Mesenchymal stem cell (in vitro differentiated cells and primary cell): ENCODE results near the gene CYP27B1.
"Not testable (repeated sequence)": the region's sequence is repeated elsewhere in the genome, so short reads cannot be mapped to it uniquely, and the experiment has no call there.

ENCODE experiments used
- DNase-seq: peaks from one replicate; pipeline ENCODE4 v3.0.0-alpha.2; 2013
- H2AFZ ChIP-seq: one replicate; pipeline ENCODE4 v1.6.1; 2013; ENCODE audit warnings: low read depth, mild to moderate bottlenecking, control low read depth, inconsistent platforms, low read length, moderate library complexity
- H2AK5ac ChIP-seq: 2 replicates; pipeline ENCODE4 v1.6.1; 2013; ENCODE audit warnings: low read length, moderate library complexity, mild to moderate bottlenecking, inconsistent platforms; ENCODE audit not compliant: severe bottlenecking
- H2BK120ac ChIP-seq: one replicate; pipeline ENCODE4 v1.6.1; 2013; ENCODE audit warnings: low read depth, mild to moderate bottlenecking, inconsistent platforms, low read length, moderate library complexity
- H2BK12ac ChIP-seq, 2 experiments: one replicate each; pipeline ENCODE4 v1.6.1; 2013; ENCODE audit warnings: inconsistent platforms in 2 of 2, low read length in 2 of 2, mild to moderate bottlenecking in 2 of 2, moderate library complexity in 2 of 2, control low read depth in 1 of 2
- H2BK15ac ChIP-seq: one replicate; pipeline ENCODE4 v1.6.1; 2013; ENCODE audit warnings: mild to moderate bottlenecking, low read depth, inconsistent platforms; ENCODE audit not compliant: poor library complexity, severe bottlenecking
- H2BK5ac ChIP-seq: 2 replicates; pipeline ENCODE4 v1.6.1; 2013; ENCODE audit warnings: low read depth, mild to moderate bottlenecking, low read length, control low read depth, inconsistent platforms; ENCODE audit not compliant: poor library complexity, severe bottlenecking
- H3K14ac ChIP-seq, 2 experiments: one replicate each; pipeline ENCODE4 v1.6.1; 2013; ENCODE audit warnings: inconsistent platforms in 2 of 2, low read length in 2 of 2, control low read depth in 1 of 2, mild to moderate bottlenecking in 1 of 2, moderate library complexity in 1 of 2
- H3K18ac ChIP-seq, 2 experiments: one replicate each; pipeline ENCODE4 v1.6.1; 2013; ENCODE audit warnings: inconsistent platforms in 2 of 2, low read length in 2 of 2, control low read depth in 1 of 2, low read depth in 1 of 2, mild to moderate bottlenecking in 1 of 2
- H3K23ac ChIP-seq, 2 experiments: one replicate each; pipeline ENCODE4 v1.6.1; 2013; ENCODE audit warnings: inconsistent platforms in 2 of 2, low read length in 2 of 2, mild to moderate bottlenecking in 2 of 2, moderate library complexity in 2 of 2, control low read depth in 1 of 2
- H3K27ac ChIP-seq: 2 replicates; pipeline ENCODE4 v1.5.1; 2013; ENCODE audit warnings: mild to moderate bottlenecking, moderate library complexity, low read length, control low read depth, inconsistent platforms; ENCODE audit not compliant: poor library complexity, severe bottlenecking
- H3K27me3 ChIP-seq, 2 experiments: 2 replicates each; pipeline versions ENCODE4 v1.6.1 to v1.7.0; 2013; ENCODE audit warnings: low read length in 2 of 2, mild to moderate bottlenecking in 2 of 2, moderate library complexity in 2 of 2, control low read depth in 1 of 2, inconsistent platforms in 1 of 2; ENCODE audit not compliant: control insufficient read depth in 1 of 2, insufficient read depth in 1 of 2
- H3K36me3 ChIP-seq, 2 experiments: 2 replicates each; pipeline versions ENCODE4 v1.6.1 to v1.7.0; 2013; ENCODE audit warnings: low read length in 2 of 2, control low read depth in 1 of 2, inconsistent platforms in 1 of 2, low read depth in 1 of 2, mild to moderate bottlenecking in 1 of 2; ENCODE audit not compliant: insufficient read depth in 2 of 2, control insufficient read depth in 1 of 2
- H3K4ac ChIP-seq, 2 experiments: one replicate each; pipeline ENCODE4 v1.6.1; 2013; ENCODE audit warnings: inconsistent platforms in 2 of 2, low read length in 2 of 2, mild to moderate bottlenecking in 2 of 2, moderate library complexity in 2 of 2, control low read depth in 1 of 2, low read depth in 1 of 2
- H3K4me1 ChIP-seq: 2 replicates; pipeline ENCODE4 v1.6.1; 2013; ENCODE audit warnings: low read depth, low read length, control low read depth; ENCODE audit not compliant: control insufficient read depth, insufficient read depth
- H3K4me2 ChIP-seq: 2 replicates; pipeline ENCODE4 v1.6.1; 2013; ENCODE audit warnings: low read length, mild to moderate bottlenecking, inconsistent platforms; ENCODE audit not compliant: poor library complexity, severe bottlenecking
- H3K4me3 ChIP-seq, 2 experiments: 2 replicates each; pipeline versions ENCODE4 v1.5.1 to v1.7.0; 2013; ENCODE audit warnings: low read length in 2 of 2, mild to moderate bottlenecking in 2 of 2, control low read depth in 1 of 2, low read depth in 1 of 2; ENCODE audit not compliant: insufficient read depth in 1 of 2
- H3K79me1 ChIP-seq: replicated peaks from 2 replicates; pipeline ENCODE4 v1.6.1; 2013; ENCODE audit warnings: mild to moderate bottlenecking, control low read depth, low read length, inconsistent platforms; ENCODE audit not compliant: poor library complexity, severe bottlenecking
- H3K9ac ChIP-seq: 2 replicates; pipeline ENCODE4 v1.7.0; 2013; ENCODE audit warnings: mild to moderate bottlenecking, low read length, moderate library complexity
- H3K9me3 ChIP-seq: 2 replicates; pipeline ENCODE4 v1.7.0; 2013; ENCODE audit warnings: mild to moderate bottlenecking, low read length; ENCODE audit not compliant: control insufficient read depth
- H4K8ac ChIP-seq: one replicate; pipeline ENCODE4 v1.6.1; 2013; ENCODE audit warnings: inconsistent platforms, mild to moderate bottlenecking, low read length, moderate library complexity
- H4K91ac ChIP-seq: one replicate; pipeline ENCODE4 v1.6.1; 2013; ENCODE audit warnings: mild to moderate bottlenecking, low read length, inconsistent platforms
- WGBS: methylation state at CpG from one replicate; pipeline ENCODE4 v1.1.7; 2013; ENCODE audit warnings: mixed read lengths; 5-methylcytosine and 5-hydroxymethylcytosine counted together

CYP27B1 gene

GRCh38 chr12:57722716-57723629 lies 43.9 kb downstream of the CYP27B1 start:
- DNase-seq, result no peak
- H3K14ac ChIP-seq, result no peak overlapping the region
- H2AFZ ChIP-seq, result no peak overlapping the region
- H2BK12ac ChIP-seq, result no peak overlapping the region
- H3K4ac ChIP-seq, result no peak overlapping the region
- no peak overlapping the region for H3K23ac ChIP-seq
- no peaks in the 10 kb centered on the region for H3K79me1 ChIP-seq
- H3K27ac ChIP-seq, result no peak overlapping the region
- 54% methylated on average over 8 of the region's 11 CpGs for WGBS
- H2BK120ac ChIP-seq, result no peak overlapping the region
- H3K9me3 ChIP-seq, result no peaks in the 10 kb centered on the region
- H3K36me3 ChIP-seq, result peaks cover 40 to 43% of the 10 kb centered on the region in 2 experiments
- no peak overlapping the region for H4K8ac ChIP-seq
- H3K18ac ChIP-seq, result no peak overlapping the region
- H3K9ac ChIP-seq, result no peak overlapping the region
- no peak overlapping the region for H3K4me3 ChIP-seq
- peak overlapping the region; percentile 41 for H4K91ac ChIP-seq
- no peak overlapping the region for H2AK5ac ChIP-seq
- H3K4me1 ChIP-seq, result peaks cover 21% of the 10 kb centered on the region
- no peak overlapping the region for H2BK5ac ChIP-seq
- no peak overlapping the region for H3K4me2 ChIP-seq
- no peak overlapping the region for H2BK15ac ChIP-seq
- peaks cover 24 to 36% of the 10 kb centered on the region in 2 experiments for H3K27me3 ChIP-seq

- H3K23ac ChIP-seq, H2BK120ac ChIP-seq, H3K9me3 ChIP-seq, H2AFZ ChIP-seq, H3K9ac ChIP-seq, H3K14ac ChIP-seq, H3K4ac ChIP-seq, H4K91ac ChIP-seq, H3K4me2 ChIP-seq, H3K4me3 ChIP-seq, DNase-seq, H2BK5ac ChIP-seq, H4K8ac ChIP-seq, H2BK12ac ChIP-seq, H2AK5ac ChIP-seq, H3K27ac ChIP-seq, H2BK15ac ChIP-seq, H3K79me1 ChIP-seq, H3K18ac ChIP-seq: not testable (repeated sequence)
- Histone ChIP-seq H3K27me3 (peaks cover 15 to 27% of the 10 kb centered on the region in 2 experiments), H3K4me1 (peaks cover 17% of the 10 kb centered on the region), H3K36me3 (peaks cover 47 to 49% of the 10 kb centered on the region in 2 experiments)
- 96% methylated on average over 16 of the region's 16 CpGs for WGBS
These were observed 44.9 kb downstream of the CYP27B1 start for GRCh38 chr12:57721846-57722608.

- Histone ChIP-seq H2BK12ac (no peak overlapping the region), H2BK5ac (no peak overlapping the region), H3K4ac (no peak overlapping the region), H3K79me1 (no peaks in the 10 kb centered on the region), H3K23ac (no peak overlapping the region), H3K14ac (no peak overlapping the region), H2BK120ac (no peak overlapping the region), H3K27ac (no peak overlapping the region), H2AK5ac (no peak overlapping the region), H3K36me3 (peaks cover 54 to 58% of the 10 kb centered on the region in 2 experiments), H3K9ac (no peak overlapping the region), H2AFZ (no peak overlapping the region), H3K18ac (no peak overlapping the region), H3K4me2 (no peak overlapping the region), H3K27me3 (peaks cover 11 to 19% of the 10 kb centered on the region in 2 experiments), H2BK15ac (no peak overlapping the region), H3K4me3 (no peak overlapping the region), H4K91ac (no peak overlapping the region), H3K4me1 (peaks cover 6% of the 10 kb centered on the region), H3K9me3 (no peaks in the 10 kb centered on the region), H4K8ac (no peak overlapping the region)
- DNase-seq, result no peak
- over 99% methylated on average over 10 of the region's 11 CpGs for WGBS
These were observed 46.0 kb downstream of the CYP27B1 start for GRCh38 chr12:57720606-57721595.
